Left ventricle myocardium inferior (tissue), 1 donor: ENCODE measurements around the gene ZNF804B. TPM values are rescaled to one million over a fixed set of nuclear protein-coding genes. Genes with fewer than 3 reads are reported as not detected.

Experiments
- DNase-seq: peaks from one replicate; pipeline ENCODE4 v3.0.0-alpha.2; 2020
- H3K27ac ChIP-seq: fragments of 200-600 bp; replicated peaks from 2 replicates; pipeline ENCODE4 v1.8.0; 2021
- H3K27me3 ChIP-seq: fragments of 200-600 bp; 2 replicates; pipeline ENCODE4 v1.8.0; 2021; ENCODE audit warnings: low read depth
- H3K36me3 ChIP-seq: fragments of 200-600 bp; 2 replicates; pipeline ENCODE4 v1.8.0; 2021
- H3K4me1 ChIP-seq: fragments of 200-600 bp; 2 replicates; pipeline ENCODE4 v1.8.0; 2021
- H3K4me3 ChIP-seq: fragments of 200-600 bp; 2 replicates; pipeline ENCODE4 v1.8.0; 2021; ENCODE audit warnings: mild to moderate bottlenecking, moderate library complexity
- H3K9me3 ChIP-seq: fragments of 200-600 bp; replicated peaks from 2 replicates; pipeline ENCODE4 v1.8.0; 2021
- intact Hi-C: fragments of 100-400 bp; cut with micrococcal nuclease; formaldehyde crosslinking; loops from one replicate; pipeline ENCODE4 v1.11.0; 2022
- total RNA-seq: library from RNA; stranded (reverse); fragmentation: NEBNext Ultra II Directional; extraction: Animal tissue kit (Norgen Biotek cat#: 25700); gene quantifications from one replicate; pipeline ENCODE4 v1.2.1, GENCODE V29; 2021
- TF ChIP-seq, protein P1 (sequence below): fragments of 200-600 bp; IDR thresholded peaks from 2 replicates; pipeline ENCODE4 v1.8.0; 2021; ENCODE audit warnings: antibody characterized with exemption, mild to moderate bottlenecking, borderline replicate concordance
- donor health status: DM: no; HTN: yes; CAD: no; lungs with severe emphysema.

Gene ZNF804B
- total RNA-seq, 1 donor from 2014 or later = not detected

DNA sequence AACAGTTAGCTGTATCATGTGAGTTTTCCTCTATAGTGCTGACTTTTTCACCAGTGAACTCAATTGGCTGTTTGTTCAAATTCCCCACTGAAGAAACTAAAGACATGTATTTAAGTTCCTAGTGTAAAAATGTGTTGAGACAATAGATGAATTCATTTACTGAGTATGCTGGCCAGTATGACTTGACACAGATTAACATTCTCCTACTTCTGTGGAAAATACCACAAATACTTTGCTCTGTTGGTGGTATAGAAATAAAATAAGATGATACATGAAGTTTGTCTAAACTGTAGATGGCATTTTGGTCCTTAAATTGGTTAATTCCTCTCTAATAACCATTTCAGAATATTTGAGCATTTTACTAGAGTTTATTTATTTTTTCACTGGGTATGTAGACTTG lies 263.7 kb downstream of the ZNF804B start:
- intact Hi-C loops = no loop called here
- peaks cover 18% of the 10 kb centered on the region for H3K9me3 ChIP-seq
- no peaks in the 10 kb centered on the region for H3K36me3 ChIP-seq
- no peak overlapping the region for H3K27ac ChIP-seq
- no peaks in the 10 kb centered on the region for H3K4me1 ChIP-seq
- DNase-seq = no peak
- TF ChIP-seq, protein P1, sequence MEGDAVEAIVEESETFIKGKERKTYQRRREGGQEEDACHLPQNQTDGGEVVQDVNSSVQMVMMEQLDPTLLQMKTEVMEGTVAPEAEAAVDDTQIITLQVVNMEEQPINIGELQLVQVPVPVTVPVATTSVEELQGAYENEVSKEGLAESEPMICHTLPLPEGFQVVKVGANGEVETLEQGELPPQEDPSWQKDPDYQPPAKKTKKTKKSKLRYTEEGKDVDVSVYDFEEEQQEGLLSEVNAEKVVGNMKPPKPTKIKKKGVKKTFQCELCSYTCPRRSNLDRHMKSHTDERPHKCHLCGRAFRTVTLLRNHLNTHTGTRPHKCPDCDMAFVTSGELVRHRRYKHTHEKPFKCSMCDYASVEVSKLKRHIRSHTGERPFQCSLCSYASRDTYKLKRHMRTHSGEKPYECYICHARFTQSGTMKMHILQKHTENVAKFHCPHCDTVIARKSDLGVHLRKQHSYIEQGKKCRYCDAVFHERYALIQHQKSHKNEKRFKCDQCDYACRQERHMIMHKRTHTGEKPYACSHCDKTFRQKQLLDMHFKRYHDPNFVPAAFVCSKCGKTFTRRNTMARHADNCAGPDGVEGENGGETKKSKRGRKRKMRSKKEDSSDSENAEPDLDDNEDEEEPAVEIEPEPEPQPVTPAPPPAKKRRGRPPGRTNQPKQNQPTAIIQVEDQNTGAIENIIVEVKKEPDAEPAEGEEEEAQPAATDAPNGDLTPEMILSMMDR = no peak
- H3K4me3 ChIP-seq = no peak overlapping the region
- H3K27me3 ChIP-seq = no peaks in the 10 kb centered on the region

DNA sequence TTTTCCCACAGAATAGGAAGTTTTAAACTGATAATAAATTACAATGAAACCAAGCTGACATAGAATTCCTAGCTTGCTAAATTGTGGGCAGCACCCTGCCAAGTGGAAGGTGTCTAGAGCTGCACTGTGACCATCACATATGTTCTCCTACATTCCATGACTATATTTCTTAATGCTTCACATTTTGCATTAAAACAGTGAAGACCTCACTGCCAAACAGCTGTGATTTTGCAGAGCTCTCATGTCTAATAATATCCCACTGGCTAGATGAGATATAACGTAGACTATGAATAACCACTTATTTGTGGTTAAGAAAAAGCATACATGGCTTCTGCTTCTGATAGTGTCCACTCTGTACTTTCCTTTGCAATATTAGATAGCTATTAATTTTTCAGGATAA lies 264.4 kb downstream of the ZNF804B start:
- H3K4me3 ChIP-seq = no peak overlapping the region
- peaks cover 11% of the 10 kb centered on the region for H3K9me3 ChIP-seq
- TF ChIP-seq, protein P1 = no peak
- no peaks in the 10 kb centered on the region for H3K4me1 ChIP-seq
- H3K27me3 ChIP-seq = no peaks in the 10 kb centered on the region
- intact Hi-C loops = no loop called here
- H3K27ac ChIP-seq = no peak overlapping the region
- H3K36me3 ChIP-seq = no peaks in the 10 kb centered on the region
- DNase-seq = no peak

DNA sequence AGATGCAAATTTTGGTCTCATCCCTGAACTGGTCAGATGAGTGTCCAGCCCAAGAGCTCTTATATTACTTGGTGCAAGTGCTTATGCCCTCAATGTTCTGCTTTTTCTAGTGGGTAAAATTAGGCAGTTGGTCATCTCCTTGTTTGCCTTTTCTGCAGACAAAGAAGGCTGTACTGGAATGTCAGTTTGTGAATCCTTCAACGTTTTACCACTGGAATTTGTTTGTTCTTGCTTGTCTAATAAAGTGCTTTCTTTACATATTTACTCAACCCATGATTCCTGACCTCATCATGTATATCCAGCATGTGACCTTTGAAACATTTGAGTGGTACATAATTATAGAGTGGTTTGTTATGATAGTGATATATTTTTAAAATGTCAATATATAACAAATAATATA lies 268.3 kb downstream of the ZNF804B start:
- Histone ChIP-seq H3K4me3 (no peak overlapping the region), H3K36me3 (no peaks in the 10 kb centered on the region), H3K4me1 (no peaks in the 10 kb centered on the region), H3K27me3 (no peaks in the 10 kb centered on the region), H3K27ac (no peak overlapping the region), H3K9me3 (no peaks in the 10 kb centered on the region)
- no peak for DNase-seq
- intact Hi-C loops = no loop called here
- TF ChIP-seq, protein P1 = no peak

DNA sequence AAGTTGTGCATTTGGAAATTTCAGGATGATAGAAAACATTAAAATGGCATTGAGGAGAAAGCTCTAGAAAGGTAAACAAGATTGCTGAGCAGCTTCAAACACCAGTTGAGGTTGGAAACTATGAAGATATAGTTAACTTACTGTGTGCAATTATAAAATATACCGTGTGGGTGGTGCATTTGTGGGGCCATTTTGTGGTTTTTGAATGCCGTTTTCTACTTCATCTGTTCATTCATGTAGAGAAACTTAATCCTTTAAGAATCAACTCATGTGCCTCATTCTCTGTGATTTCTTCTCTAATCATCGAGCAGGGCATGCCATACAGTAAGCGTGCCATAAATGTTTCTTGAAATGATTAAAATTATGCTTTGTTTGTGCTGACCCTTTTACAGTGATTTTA lies 268.8 kb downstream of the ZNF804B start:
- Histone ChIP-seq H3K27me3 (no peaks in the 10 kb centered on the region), H3K27ac (no peak overlapping the region), H3K4me3 (no peak overlapping the region), H3K4me1 (no peaks in the 10 kb centered on the region), H3K9me3 (no peaks in the 10 kb centered on the region), H3K36me3 (no peaks in the 10 kb centered on the region)
- no peak for DNase-seq
- intact Hi-C loops = no loop called here
- TF ChIP-seq, protein P1 = no peak

DNA sequence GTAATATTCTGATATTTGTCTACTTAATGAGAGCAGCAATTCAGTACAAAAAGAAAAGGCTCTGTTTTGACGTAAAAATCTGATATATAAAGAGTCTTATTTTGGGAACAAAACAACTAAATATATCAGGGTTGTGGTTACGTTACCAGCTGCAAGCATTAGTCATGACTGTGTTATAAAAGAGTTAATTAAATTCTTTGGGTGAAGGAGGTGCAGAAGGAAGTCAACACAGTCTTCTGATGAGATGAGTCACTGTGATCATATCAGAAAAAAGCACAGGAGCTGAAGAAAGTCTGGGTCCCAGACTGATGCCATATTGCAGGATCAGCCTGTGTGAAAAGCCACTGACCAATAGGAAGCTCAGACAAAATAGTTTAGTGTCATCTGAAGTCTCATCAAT lies 270.4 kb downstream of the ZNF804B start:
- H3K27me3 ChIP-seq = no peaks in the 10 kb centered on the region
- no peaks in the 10 kb centered on the region for H3K9me3 ChIP-seq
- no peak overlapping the region for H3K4me3 ChIP-seq
- intact Hi-C loops = no loop called here
- no peaks in the 10 kb centered on the region for H3K36me3 ChIP-seq
- TF ChIP-seq, protein P1 = no peak
- H3K27ac ChIP-seq = no peak overlapping the region
- no peaks in the 10 kb centered on the region for H3K4me1 ChIP-seq
- no peak for DNase-seq

DNA sequence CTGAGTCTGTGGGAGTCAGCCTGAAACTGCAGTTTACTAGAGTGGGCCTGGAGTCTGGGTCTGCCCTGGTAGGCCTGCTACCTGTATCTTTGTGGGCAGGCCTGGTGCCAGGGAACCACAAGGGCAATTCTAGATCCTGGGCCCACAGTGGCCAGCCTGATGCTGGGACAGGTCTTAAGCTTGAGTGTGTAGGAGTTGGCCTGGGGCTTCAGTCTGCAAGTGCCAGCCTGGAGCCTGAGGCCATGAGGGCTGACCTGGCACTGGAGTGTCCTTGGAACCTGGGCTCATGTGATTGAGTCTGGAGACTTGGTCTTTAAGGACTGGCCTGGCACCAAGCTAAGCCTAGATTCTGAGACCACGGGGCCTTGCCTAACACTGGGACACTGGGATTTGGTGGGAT lies 281.7 kb downstream of the ZNF804B start:
- H3K9me3 ChIP-seq = peaks cover 41% of the 10 kb centered on the region
- no peak overlapping the region for H3K4me3 ChIP-seq
- TF ChIP-seq, protein P1 = no peak
- no peak overlapping the region for H3K27ac ChIP-seq
- H3K4me1 ChIP-seq = no peaks in the 10 kb centered on the region
- no peaks in the 10 kb centered on the region for H3K27me3 ChIP-seq
- H3K36me3 ChIP-seq = no peaks in the 10 kb centered on the region
- DNase-seq = no peak
- intact Hi-C loops = no loop called here
